HCT116 (cell line): ENCODE data around the gene KDM5C.

Experiments
- EGR1 ChIP-seq: IDR thresholded peaks from 2 replicates; pipeline ENCODE4 v1.6.1; 2012; ENCODE audit warnings: low read depth
- EZH2 ChIP-seq: fragments of 200-600 bp; sonication (generic); IDR thresholded peaks from 2 replicates; pipeline ENCODE4 v1.6.1; 2017; ENCODE audit warnings: antibody characterized with exemption, mixed run types
- POLR2A ChIP-seq: IDR thresholded peaks from 2 replicates; pipeline ENCODE4 v1.7.0; 2011; ENCODE audit warnings: borderline replicate concordance; ENCODE audit not compliant: insufficient read depth, insufficient read length; ENCODE audit errors: extremely low read depth
- POLR2AphosphoS5 ChIP-seq: IDR thresholded peaks from 2 replicates; pipeline ENCODE4 v1.6.1; 2011; ENCODE audit warnings: mild to moderate bottlenecking, low read depth, low read length, moderate library complexity
- RAD21 ChIP-seq: IDR thresholded peaks from 2 replicates; pipeline ENCODE4 v1.6.1; 2012; ENCODE audit warnings: low read depth, mild to moderate bottlenecking
- TCF7L2 ChIP-seq: IDR thresholded peaks from 2 replicates; pipeline ENCODE4 v1.7.0; 2011; ENCODE audit warnings: borderline replicate concordance, inconsistent platforms; ENCODE audit not compliant: insufficient read depth, insufficient read length; ENCODE audit errors: extremely low read depth
- TF ChIP-seq, protein P1 (sequence below), 3 experiments: fragments of 200-600 bp in 1 of 3; sonication (generic) in 1 of 3; IDR thresholded peaks in 2 of 3; conservative IDR thresholded peaks in 1 of 3; 2 replicates each; pipeline ENCODE4 v1.5.1; 2012 to 2017; ENCODE audit warnings: low read depth in 2 of 3, low read length in 2 of 3, antibody characterized with exemption in 1 of 3, borderline replicate concordance in 1 of 3, control low read depth in 1 of 3, mild to moderate bottlenecking in 1 of 3, mixed read lengths in 1 of 3, mixed run types in 1 of 3, moderate library complexity in 1 of 3; ENCODE audit not compliant: insufficient read depth in 1 of 3

- TF ChIP-seq, protein P1, sequence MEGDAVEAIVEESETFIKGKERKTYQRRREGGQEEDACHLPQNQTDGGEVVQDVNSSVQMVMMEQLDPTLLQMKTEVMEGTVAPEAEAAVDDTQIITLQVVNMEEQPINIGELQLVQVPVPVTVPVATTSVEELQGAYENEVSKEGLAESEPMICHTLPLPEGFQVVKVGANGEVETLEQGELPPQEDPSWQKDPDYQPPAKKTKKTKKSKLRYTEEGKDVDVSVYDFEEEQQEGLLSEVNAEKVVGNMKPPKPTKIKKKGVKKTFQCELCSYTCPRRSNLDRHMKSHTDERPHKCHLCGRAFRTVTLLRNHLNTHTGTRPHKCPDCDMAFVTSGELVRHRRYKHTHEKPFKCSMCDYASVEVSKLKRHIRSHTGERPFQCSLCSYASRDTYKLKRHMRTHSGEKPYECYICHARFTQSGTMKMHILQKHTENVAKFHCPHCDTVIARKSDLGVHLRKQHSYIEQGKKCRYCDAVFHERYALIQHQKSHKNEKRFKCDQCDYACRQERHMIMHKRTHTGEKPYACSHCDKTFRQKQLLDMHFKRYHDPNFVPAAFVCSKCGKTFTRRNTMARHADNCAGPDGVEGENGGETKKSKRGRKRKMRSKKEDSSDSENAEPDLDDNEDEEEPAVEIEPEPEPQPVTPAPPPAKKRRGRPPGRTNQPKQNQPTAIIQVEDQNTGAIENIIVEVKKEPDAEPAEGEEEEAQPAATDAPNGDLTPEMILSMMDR (IDR thresholded peaks at IDR 0.05 in 2 of 3, conservative IDR thresholded peaks at IDR 0.05 in 1 of 3; ENCODE audit: borderline replicate concordance in 1 of 3, insufficient read depth in 1 of 3, low read depth in 2 of 3, low read length in 2 of 3), result no peak
- TF ChIP-seq EZH2, result no peak
- TF ChIP-seq EGR1, result no peak
- peak; percentile 46 for TF ChIP-seq TCF7L2
- TF ChIP-seq RAD21, result no peak
- TF ChIP-seq POLR2AphosphoS5, result peak; percentile 49
- peak; percentile 24 for TF ChIP-seq POLR2A
Observed at GRCh38 chrX:53224860-53225797, at the start of gene KDM5C.
